Femur (tissue), 1 donor: ENCODE results near the gene UBE4A.
"Not testable (repeated sequence)": the region's sequence is repeated elsewhere in the genome, so short reads cannot be mapped to it uniquely, and the experiment has no call there.

Experiments used
- DNase-seq: peaks from one replicate; pipeline ENCODE4 v3.0.0-alpha.2; 2017

UBE4A gene

GRCh38 chr11:118401880-118402590 is 42.6 kb downstream of the UBE4A start:
- DNase-seq = no peak

- DNase-seq = not testable (repeated sequence)
Observed at GRCh38 chr11:118402594-118402993, 43.2 kb downstream of the UBE4A start.

GRCh38 chr11:118406599-118407166 is 47.3 kb downstream of the UBE4A start:
- no peak for DNase-seq

GRCh38 chr11:118410055-118410745 is 50.8 kb downstream of the UBE4A start:
- DNase-seq = no peak

GRCh38 chr11:118411530-118411929 is 52.1 kb downstream of the UBE4A start:
- no peak for DNase-seq

- no peak for DNase-seq
Observed at GRCh38 chr11:118412921-118413320, 53.5 kb downstream of the UBE4A start.

- DNase-seq = no peak
Observed at GRCh38 chr11:118415062-118415738, 55.8 kb downstream of the UBE4A start.

- DNase-seq = no peak
Observed at GRCh38 chr11:118415739-118416068, 56.3 kb downstream of the UBE4A start.

GRCh38 chr11:118416900-118417299 is 57.5 kb downstream of the UBE4A start:
- DNase-seq = not testable (repeated sequence)

GRCh38 chr11:118417801-118418200 is 58.4 kb downstream of the UBE4A start:
- DNase-seq = no peak

- DNase-seq = no peak
Observed at GRCh38 chr11:118418766-118419165, 59.4 kb downstream of the UBE4A start.

- DNase-seq = no peak
Observed at GRCh38 chr11:118427707-118428106, 68.3 kb downstream of the UBE4A start.

- no peak for DNase-seq
Observed at GRCh38 chr11:118430956-118431355, 71.6 kb downstream of the UBE4A start.

GRCh38 chr11:118434123-118434552 is 74.7 kb downstream of the UBE4A start:
- DNase-seq = no peak

GRCh38 chr11:118434553-118435289 is 75.3 kb downstream of the UBE4A start:
- peak; percentile 52 for DNase-seq

GRCh38 chr11:118435290-118435892 is 76.0 kb downstream of the UBE4A start:
- DNase-seq = peak; percentile 77

GRCh38 chr11:118435893-118436624 is 76.7 kb downstream of the UBE4A start, which contains the start of gene KMT2A:
Gene KMT2A, plus strand, starts transcription at chr11:118436492. Its CDS starts 21 bp downstream, at chr11:118436513.
- peak; percentile 98 for DNase-seq

GRCh38 chr11:118436639-118437207 is 77.3 kb downstream of the UBE4A start:
- DNase-seq = peak; percentile 45

- peak; percentile 74 for DNase-seq
Observed at GRCh38 chr11:118437208-118438125, 78.1 kb downstream of the UBE4A start.
